T-cell (primary cell): Measurements from ENCODE around the gene ARRDC4. TPM values are rescaled to one million over a fixed set of nuclear protein-coding genes. Genes with fewer than 3 reads are reported as not detected.

ENCODE experiments used
- ATAC-seq, 4 experiments: fragments of 200-7000 bp in 3 of 4; fragments of 150-1000 bp in 1 of 4; cut with Tn5 transposase; replicated peaks in 1 of 4; 1 replicate in 3 of 4; 2 replicates in 1 of 4; pipeline ENCODE4 v1.10.0; 2021; ENCODE audit warnings: moderate library complexity in 3 of 4, mild to moderate bottlenecking in 2 of 4, moderate number of reproducible peaks in 1 of 4
- CTCF ChIA-PET, 2 donors: fragments of 300-600 bp; sonication (Branson Sonifier 250); formaldehyde crosslinking; loops; one replicate each; lab custom pipeline; 2022; ENCODE audit warnings: antibody characterized with exemption in 2 of 2; lab: Charles Lee
- POLR2A ChIA-PET, 2 donors: fragments of 300-600 bp; sonication (Branson Sonifier 250); formaldehyde crosslinking; loops; one replicate each; lab custom pipeline; 2022; ENCODE audit warnings: antibody characterized with exemption in 2 of 2; lab: Charles Lee
- DNase-seq, 35 experiments: peaks; one replicate each; pipeline versions ENCODE4 v3.0.0 to v3.0.0-alpha.2; 2013 to 2023
- H3K27ac ChIP-seq: one replicate; pipeline ENCODE4 v1.5.1; 2013; ENCODE audit warnings: low read length
- H3K27me3 ChIP-seq, 2 experiments: replicated peaks in 1 of 2; 1 replicate in 1 of 2; 2 replicates in 1 of 2; pipeline versions ENCODE4 v1.6.1 to v1.7.0; 2013; ENCODE audit warnings: low read length in 1 of 2, mixed read lengths in 1 of 2; ENCODE audit not compliant: control insufficient read depth in 2 of 2, insufficient read depth in 2 of 2; ENCODE audit errors: extremely low read depth in 1 of 2
- H3K36me3 ChIP-seq, 2 donors: 1 replicate in 1 of 2; 2 replicates in 1 of 2; pipeline versions ENCODE4 v1.6.1 to v1.7.0; 2013; ENCODE audit warnings: low read length in 1 of 2; ENCODE audit not compliant: control insufficient read depth in 2 of 2, insufficient read depth in 1 of 2; ENCODE audit errors: extremely low read depth in 1 of 2
- H3K4me1 ChIP-seq, 2 experiments: 1 replicate in 1 of 2; 2 replicates in 1 of 2; pipeline versions ENCODE4 v1.6.1 to v1.7.0; 2013; ENCODE audit warnings: low read length in 2 of 2, mixed read lengths in 1 of 2; ENCODE audit not compliant: insufficient read depth in 2 of 2, control insufficient read depth in 1 of 2; ENCODE audit errors: extremely low read depth in 1 of 2
- H3K4me3 ChIP-seq, 2 donors: 1 replicate in 1 of 2; 2 replicates in 1 of 2; pipeline versions ENCODE4 v1.5.1 to v1.7.0; 2013; ENCODE audit warnings: mild to moderate bottlenecking in 2 of 2, low read length in 1 of 2, moderate library complexity in 1 of 2; ENCODE audit not compliant: control insufficient read depth in 1 of 2; ENCODE audit errors: extremely low read depth in 1 of 2
- H3K9me3 ChIP-seq: 2 replicates; pipeline ENCODE4 v1.7.0; 2013
- H3K27ac Mint-ChIP-seq, 2 donors: one replicate each; pipeline ENCODE4 v1.8.0; 2020 to 2021; ENCODE audit warnings: mild to moderate bottlenecking in 2 of 2, mixed read lengths in 2 of 2
- H3K27me3 Mint-ChIP-seq, 2 donors: one replicate each; pipeline ENCODE4 v1.8.0; 2021 to 2022; ENCODE audit warnings: mixed read lengths in 2 of 2
- H3K36me3 Mint-ChIP-seq: one replicate; pipeline ENCODE4 v1.8.0; 2021; ENCODE audit warnings: mixed read lengths
- H3K4me1 Mint-ChIP-seq, 3 donors: one replicate each; pipeline ENCODE4 v1.8.0; 2020 to 2022; ENCODE audit warnings: mixed read lengths in 3 of 3, mild to moderate bottlenecking in 1 of 3
- H3K4me3 Mint-ChIP-seq, 3 donors: one replicate each; pipeline ENCODE4 v1.8.0; 2020 to 2022; ENCODE audit warnings: mild to moderate bottlenecking in 3 of 3, mixed read lengths in 3 of 3, moderate library complexity in 3 of 3
- H3K9me3 Mint-ChIP-seq, 3 donors: one replicate each; pipeline ENCODE4 v1.8.0; 2020 to 2022; ENCODE audit warnings: mixed read lengths in 3 of 3
- WGBS: methylation state at CpG from one replicate; pipeline ENCODE4 v1.1.5; 2013; ENCODE audit warnings: missing lambda C conversion rate; ENCODE audit not compliant: insufficient coverage; 5-methylcytosine and 5-hydroxymethylcytosine counted together
- total RNA-seq, 35 experiments: library from RNA in 6 of 35; stranded (reverse) in 6 of 35; fragments of 120-200 nt in 1 of 35; gene quantifications; one replicate each; pipeline versions ENCODE4 v1.2.1 to v1.2.4 and lab custom pipeline; 2013 to 2026

The ARRDC4 gene
- total RNA-seq, 5 donors from 2014 or later (not counting 1 experiment from before 2014, with no cell fraction given), result 0.79 to 2.1 (median 1.7) TPM

GRCh38 chr15:98003996-98004395 lies 43.5 kb downstream of the ARRDC4 start:
- no peaks in the 10 kb centered on the region for H3K27me3 Mint-ChIP-seq
- no peak overlapping the region for H3K4me3 ChIP-seq
- H3K4me3 Mint-ChIP-seq, result no peak overlapping the region
- no peaks in the 10 kb centered on the region for H3K36me3 Mint-ChIP-seq
- no peak overlapping the region for H3K27ac Mint-ChIP-seq
- H3K4me1 ChIP-seq, result no peaks in the 10 kb centered on the region
- ATAC-seq, result no peak
- ChIA-PET POLR2A (no interaction called here), CTCF (no interaction called here)
- 67% methylated on average over 1 of the region's 3 CpGs for WGBS
- no peaks in the 10 kb centered on the region for H3K9me3 Mint-ChIP-seq
- H3K27me3 ChIP-seq, result peaks cover 0 to 7% of the 10 kb centered on the region in 2 experiments
- no peaks in the 10 kb centered on the region for H3K4me1 Mint-ChIP-seq
- no peak for DNase-seq
- no peaks in the 10 kb centered on the region for H3K9me3 ChIP-seq
- H3K36me3 ChIP-seq, result no peaks in the 10 kb centered on the region
- H3K27ac ChIP-seq, result no peak overlapping the region

- Histone ChIP-seq H3K4me1 (no peaks in the 10 kb centered on the region), H3K4me3 (no peak overlapping the region), H3K36me3 (no peaks in the 10 kb centered on the region), H3K9me3 (no peaks in the 10 kb centered on the region), H3K27ac (no peak overlapping the region), H3K27me3 (peaks cover 0 to 7% of the 10 kb centered on the region in 2 experiments)
- ATAC-seq (no peak), DNase-seq (no peak)
- ChIA-PET POLR2A (no interaction called here), CTCF (interaction anchor here in 1 of 2 donors (0.5 kb wide), 1 partner anchor 1168 kb away, joined by 3 read pairs; no protein-coding TSS in a partner anchor)
- Mint-ChIP-seq H3K27ac (no peak overlapping the region), H3K4me1 (no peaks in the 10 kb centered on the region), H3K4me3 (no peak overlapping the region), H3K27me3 (peaks cover 0 to 5% of the 10 kb centered on the region in 2 donors), H3K9me3 (no peaks in the 10 kb centered on the region), H3K36me3 (no peaks in the 10 kb centered on the region)
- 72% methylated on average over 9 of the region's 9 CpGs for WGBS
Observed at GRCh38 chr15:98005659-98006058, 45.2 kb downstream of the ARRDC4 start.

- H3K36me3 ChIP-seq, result no peaks in the 10 kb centered on the region
- no peak overlapping the region for H3K4me3 ChIP-seq
- no peak overlapping the region for H3K4me3 Mint-ChIP-seq
- H3K27ac Mint-ChIP-seq, result no peak overlapping the region
- no peaks in the 10 kb centered on the region for H3K9me3 Mint-ChIP-seq
- ChIA-PET POLR2A (no interaction called here), CTCF (no interaction called here)
- no peaks in the 10 kb centered on the region for H3K36me3 Mint-ChIP-seq
- H3K4me1 ChIP-seq, result no peaks in the 10 kb centered on the region
- H3K27ac ChIP-seq, result no peak overlapping the region
- ATAC-seq (no peak), DNase-seq (no peak)
- peaks cover 4 to 9% of the 10 kb centered on the region in 2 donors for H3K27me3 Mint-ChIP-seq
- peaks cover 0 to 2% of the 10 kb centered on the region in 2 experiments for H3K27me3 ChIP-seq
- WGBS, result 90% methylated on average over 2 of the region's 4 CpGs
- no peaks in the 10 kb centered on the region for H3K9me3 ChIP-seq
- no peaks in the 10 kb centered on the region for H3K4me1 Mint-ChIP-seq
Observed at GRCh38 chr15:98009169-98009568, 48.7 kb downstream of the ARRDC4 start.

GRCh38 chr15:98009971-98010370 lies 49.5 kb downstream of the ARRDC4 start:
- Histone ChIP-seq H3K4me3 (no peak overlapping the region), H3K27me3 (peaks cover 0 to 2% of the 10 kb centered on the region in 2 experiments), H3K36me3 (no peaks in the 10 kb centered on the region), H3K9me3 (no peaks in the 10 kb centered on the region), H3K27ac (no peak overlapping the region), H3K4me1 (no peaks in the 10 kb centered on the region)
- Mint-ChIP-seq H3K9me3 (no peaks in the 10 kb centered on the region), H3K4me1 (no peaks in the 10 kb centered on the region), H3K4me3 (no peak overlapping the region), H3K27ac (no peak overlapping the region), H3K27me3 (peaks cover 4 to 9% of the 10 kb centered on the region in 2 donors), H3K36me3 (no peaks in the 10 kb centered on the region)
- ChIA-PET POLR2A (no interaction called here), CTCF (no interaction called here)
- ATAC-seq, result no peak
- 10% methylated on average over 4 of the region's 6 CpGs for WGBS
- DNase-seq, result no peak

- H3K4me1 ChIP-seq, result no peaks in the 10 kb centered on the region
- Mint-ChIP-seq H3K36me3 (no peaks in the 10 kb centered on the region), H3K4me3 (no peak overlapping the region), H3K27ac (no peak overlapping the region), H3K4me1 (no peaks in the 10 kb centered on the region), H3K27me3 (peaks cover 4 to 9% of the 10 kb centered on the region in 2 donors), H3K9me3 (no peaks in the 10 kb centered on the region)
- H3K27ac ChIP-seq, result no peak overlapping the region
- H3K4me3 ChIP-seq, result no peak overlapping the region
- WGBS, result no CpG with 5 or more reads among the region's 5 CpGs
- no peaks in the 10 kb centered on the region for H3K36me3 ChIP-seq
- peaks cover 0 to 5% of the 10 kb centered on the region in 2 experiments for H3K27me3 ChIP-seq
- H3K9me3 ChIP-seq, result no peaks in the 10 kb centered on the region
- ATAC-seq (no peak), DNase-seq (no peak)
- POLR2A ChIA-PET, result no interaction called here
- CTCF ChIA-PET, result no interaction called here
Observed at GRCh38 chr15:98012354-98012753, 51.9 kb downstream of the ARRDC4 start.

- H3K27me3 ChIP-seq, result peaks cover 0 to 7% of the 10 kb centered on the region in 2 experiments
- ChIA-PET CTCF (no interaction called here), POLR2A (no interaction called here)
- H3K4me3 Mint-ChIP-seq, result no peak overlapping the region
- H3K9me3 Mint-ChIP-seq, result no peaks in the 10 kb centered on the region
- ATAC-seq (no peak), DNase-seq (no peak)
- no peak overlapping the region for H3K27ac Mint-ChIP-seq
- H3K4me1 ChIP-seq, result no peaks in the 10 kb centered on the region
- H3K27me3 Mint-ChIP-seq, result peaks cover 4 to 9% of the 10 kb centered on the region in 2 donors
- H3K9me3 ChIP-seq, result no peaks in the 10 kb centered on the region
- no peak overlapping the region for H3K4me3 ChIP-seq
- no peaks in the 10 kb centered on the region for H3K36me3 ChIP-seq
- H3K4me1 Mint-ChIP-seq, result no peaks in the 10 kb centered on the region
- H3K27ac ChIP-seq, result no peak overlapping the region
- H3K36me3 Mint-ChIP-seq, result no peaks in the 10 kb centered on the region
Observed at GRCh38 chr15:98013631-98014030, 53.1 kb downstream of the ARRDC4 start.
